GM13976 (cell line): ENCODE measurements around the gene CR1.
"Not testable (repeated sequence)": the region's sequence is repeated elsewhere in the genome, so short reads cannot be mapped to it uniquely, and the experiment has no call there.

Experiments
- DNase-seq: peaks from one replicate; pipeline ENCODE4 v3.0.0; 2012; ENCODE audit warnings: low spot score
- in situ Hi-C: fragments of 300-500 bp; cut with MboI; formaldehyde crosslinking; loops from one replicate; pipeline ENCODE4 v1.12.0; 2022; ENCODE audit warnings: low sequenced_read_pairs, mixed read lengths, inconsistent platforms; ENCODE audit not compliant: unreplicated experiment
- TF ChIP-seq, protein P1 (sequence below): IDR thresholded peaks from 2 replicates; pipeline ENCODE4 v1.5.1; 2012; ENCODE audit warnings: borderline replicate concordance, mild to moderate bottlenecking; ENCODE audit not compliant: insufficient read depth; ENCODE audit errors: extremely low read depth, missing control alignments, control extremely low read depth

The CR1 gene

DNA sequence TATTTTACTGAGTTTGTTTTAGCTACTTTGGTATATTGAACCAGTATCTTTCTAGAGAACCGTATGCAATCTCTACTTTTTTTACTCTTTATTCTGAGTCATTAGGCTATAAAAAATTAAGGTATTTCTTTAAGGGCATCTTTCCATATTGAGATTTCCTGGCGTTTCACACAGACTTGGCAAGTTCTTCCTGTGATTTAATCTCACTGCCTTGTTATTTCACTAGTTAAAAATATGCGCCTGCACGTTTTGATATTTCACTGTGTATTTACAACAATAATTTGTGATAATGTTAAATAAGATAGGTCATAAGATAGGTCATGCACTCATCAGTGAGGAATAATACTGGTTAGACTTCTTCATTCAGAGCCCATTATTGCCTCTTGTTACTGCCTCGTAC, 132.8 kb downstream of the CR1 start:
- no peak for DNase-seq
- in situ Hi-C loops: no loop called here
- TF ChIP-seq, protein P1, sequence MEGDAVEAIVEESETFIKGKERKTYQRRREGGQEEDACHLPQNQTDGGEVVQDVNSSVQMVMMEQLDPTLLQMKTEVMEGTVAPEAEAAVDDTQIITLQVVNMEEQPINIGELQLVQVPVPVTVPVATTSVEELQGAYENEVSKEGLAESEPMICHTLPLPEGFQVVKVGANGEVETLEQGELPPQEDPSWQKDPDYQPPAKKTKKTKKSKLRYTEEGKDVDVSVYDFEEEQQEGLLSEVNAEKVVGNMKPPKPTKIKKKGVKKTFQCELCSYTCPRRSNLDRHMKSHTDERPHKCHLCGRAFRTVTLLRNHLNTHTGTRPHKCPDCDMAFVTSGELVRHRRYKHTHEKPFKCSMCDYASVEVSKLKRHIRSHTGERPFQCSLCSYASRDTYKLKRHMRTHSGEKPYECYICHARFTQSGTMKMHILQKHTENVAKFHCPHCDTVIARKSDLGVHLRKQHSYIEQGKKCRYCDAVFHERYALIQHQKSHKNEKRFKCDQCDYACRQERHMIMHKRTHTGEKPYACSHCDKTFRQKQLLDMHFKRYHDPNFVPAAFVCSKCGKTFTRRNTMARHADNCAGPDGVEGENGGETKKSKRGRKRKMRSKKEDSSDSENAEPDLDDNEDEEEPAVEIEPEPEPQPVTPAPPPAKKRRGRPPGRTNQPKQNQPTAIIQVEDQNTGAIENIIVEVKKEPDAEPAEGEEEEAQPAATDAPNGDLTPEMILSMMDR: no peak

DNA sequence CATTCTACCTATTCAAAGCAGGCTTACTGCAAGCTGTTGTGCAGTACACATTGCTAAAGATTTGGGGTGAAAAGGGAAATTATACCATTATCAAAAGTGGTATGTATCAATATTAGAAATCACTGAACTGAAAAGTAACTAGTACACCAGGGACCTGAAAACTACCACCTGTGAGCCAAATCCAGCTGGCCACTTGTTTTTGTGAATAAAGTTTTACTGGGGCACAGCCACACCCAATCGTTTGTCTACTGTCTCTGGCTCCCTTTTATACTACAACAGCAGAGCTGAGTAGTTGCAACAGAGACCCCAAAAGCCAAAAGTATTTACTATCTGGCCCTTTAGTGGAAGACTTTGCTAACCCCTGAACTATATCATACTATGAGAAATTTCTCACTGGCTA, 135.2 kb downstream of the CR1 start:
- no peak for DNase-seq
- TF ChIP-seq, protein P1: no peak
- in situ Hi-C loops: no loop called here

DNA sequence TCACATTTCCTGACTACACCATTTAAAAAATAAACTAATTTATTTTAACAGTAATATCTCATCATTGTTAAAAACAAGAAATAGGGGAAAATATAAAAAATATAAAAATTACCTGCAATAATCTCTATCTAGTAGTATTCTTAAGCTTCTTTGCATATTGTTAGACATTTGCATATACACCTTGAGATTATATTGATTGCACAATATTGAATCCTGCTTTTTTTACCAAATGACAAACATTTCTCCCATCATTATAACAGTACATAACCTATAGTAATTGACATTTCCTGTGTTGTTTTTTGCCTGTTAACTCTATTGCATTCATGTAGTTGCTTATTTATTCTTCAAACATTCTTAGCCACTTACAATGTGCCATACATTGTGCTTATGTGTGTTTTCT, 137.3 kb downstream of the CR1 start:
- DNase-seq: no peak
- in situ Hi-C loops: no loop called here
- TF ChIP-seq, protein P1: no peak

DNA sequence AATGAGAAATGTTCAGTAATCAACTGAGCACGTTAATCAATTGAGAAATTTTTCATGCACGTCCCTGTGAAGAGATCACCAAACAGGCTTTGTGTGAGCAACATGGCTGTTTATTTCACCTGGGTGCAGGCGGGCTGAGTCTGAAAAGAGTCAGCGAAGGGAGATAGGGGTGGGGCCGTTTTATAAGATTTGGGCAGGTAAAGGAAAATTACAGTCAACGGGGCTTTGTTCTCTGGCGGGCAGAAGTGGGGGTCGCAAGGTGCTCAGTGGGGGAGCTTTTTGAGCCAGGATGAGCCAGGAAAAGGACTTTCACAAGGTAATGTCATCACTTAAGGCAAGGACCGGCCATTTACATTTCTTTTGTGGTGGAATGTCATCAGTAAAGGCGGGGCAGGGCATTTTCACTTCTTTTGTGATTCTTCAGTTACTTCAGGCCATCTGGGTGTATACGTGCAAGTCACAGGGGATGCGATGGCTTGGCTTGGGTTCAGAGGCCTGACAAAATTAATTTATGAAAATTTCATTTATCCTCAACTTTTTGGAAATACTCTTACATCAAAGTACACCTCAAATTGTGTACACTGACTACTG, 137.8 kb downstream of the CR1 start:
- in situ Hi-C loops, DNase-seq: not testable (repeated sequence)

DNA sequence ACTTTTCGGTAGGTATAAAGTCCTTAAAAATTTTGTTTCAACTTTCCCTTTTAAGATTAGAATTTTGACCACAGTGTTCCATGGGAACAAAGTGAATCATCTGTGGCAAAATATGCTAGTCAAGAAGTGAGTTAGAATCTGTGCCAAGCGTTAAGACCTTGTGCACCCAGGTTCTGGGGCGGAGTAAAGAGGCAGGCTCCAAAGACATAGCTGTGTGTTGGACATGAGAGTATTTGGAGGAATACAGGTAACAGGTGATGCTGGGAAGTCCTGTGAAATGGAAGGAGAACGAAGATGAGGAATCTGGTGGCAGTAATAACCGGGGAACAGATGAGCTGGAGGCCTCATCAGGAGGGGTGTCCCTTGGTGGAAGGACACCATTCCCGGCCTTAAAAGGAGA, 138.3 kb downstream of the CR1 start:
- in situ Hi-C loops, DNase-seq: not testable (repeated sequence)

DNA sequence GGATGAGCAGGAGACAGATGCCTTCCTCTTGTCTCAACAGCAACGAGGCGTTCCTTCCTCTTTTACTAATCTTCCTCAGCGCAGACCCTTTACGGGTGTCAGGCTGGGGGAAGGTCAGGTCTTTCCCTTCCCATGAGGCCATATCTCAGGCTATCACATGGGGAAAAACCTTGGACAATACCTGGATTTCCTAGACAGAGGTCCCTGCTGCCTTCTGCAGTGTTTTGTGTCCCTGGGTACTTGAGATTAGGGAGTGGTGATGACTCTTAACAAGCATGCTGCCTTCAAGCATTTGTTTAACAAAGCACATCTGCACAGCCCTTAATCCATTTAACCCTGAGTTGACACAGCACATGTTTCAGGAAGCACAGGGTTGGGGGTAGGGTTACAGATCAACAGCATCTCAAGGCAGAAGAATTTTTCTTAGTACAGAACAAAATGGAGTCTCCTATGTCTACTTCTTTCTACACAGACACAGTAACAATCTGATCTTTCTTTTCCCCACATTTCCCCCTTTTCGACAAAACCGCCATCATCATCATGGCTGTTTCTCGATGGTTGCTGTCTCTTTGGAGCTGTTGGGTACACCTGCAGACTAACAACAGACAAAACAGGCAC, 139.7 kb downstream of the CR1 start:
- in situ Hi-C loops, DNase-seq: not testable (repeated sequence)

DNA sequence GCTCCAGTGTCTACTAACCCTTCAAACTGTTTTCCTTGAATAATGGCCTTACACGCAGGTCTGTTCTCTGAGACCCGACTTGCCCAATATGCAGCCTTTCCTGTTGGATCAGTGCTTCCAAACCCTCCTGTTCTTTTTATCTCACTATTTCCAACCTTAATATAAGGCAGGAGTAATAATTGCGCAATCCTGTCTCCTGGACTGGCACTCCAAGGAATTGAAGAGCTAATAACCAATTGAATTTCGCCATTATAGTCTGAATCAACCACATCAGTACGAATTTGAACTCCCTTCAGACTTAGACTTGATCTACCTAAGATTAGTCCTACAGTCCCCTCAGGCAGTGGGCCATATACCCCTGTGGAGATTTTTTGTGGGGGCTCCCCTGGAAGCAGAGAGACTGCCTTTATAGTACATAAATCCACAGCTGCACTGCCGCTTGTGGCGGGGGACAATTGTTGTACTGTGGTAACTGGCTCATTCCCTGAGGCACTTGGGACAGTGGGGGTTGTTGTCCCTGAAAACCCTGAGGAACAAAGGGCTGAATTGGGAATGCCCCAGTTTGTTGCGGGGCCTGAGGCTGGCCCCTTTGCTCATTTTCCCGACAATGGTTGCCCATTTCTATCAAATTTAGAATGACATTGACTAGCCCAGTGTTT, 142.7 kb downstream of the CR1 start:
- in situ Hi-C loops, DNase-seq: not testable (repeated sequence)

DNA sequence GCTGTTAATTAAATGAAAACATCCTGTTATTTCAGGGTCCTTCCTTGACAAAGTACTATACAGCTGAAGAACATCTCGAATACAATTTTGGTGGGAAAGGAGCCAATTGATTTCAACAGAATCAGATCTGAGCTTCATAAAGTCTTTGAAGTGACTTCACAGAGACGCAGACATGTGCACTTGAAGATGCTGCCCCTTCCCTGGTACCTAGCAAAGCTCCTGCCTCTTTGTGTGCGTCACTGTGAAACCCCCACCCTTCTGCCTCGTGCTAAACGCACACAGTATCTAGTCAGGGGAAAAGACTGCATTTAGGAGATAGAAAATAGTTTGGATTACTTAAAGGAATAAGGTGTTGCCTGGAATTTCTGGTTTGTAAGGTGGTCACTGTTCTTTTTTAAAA, 143.4 kb downstream of the CR1 start:
- in situ Hi-C loops, DNase-seq: not testable (repeated sequence)

DNA sequence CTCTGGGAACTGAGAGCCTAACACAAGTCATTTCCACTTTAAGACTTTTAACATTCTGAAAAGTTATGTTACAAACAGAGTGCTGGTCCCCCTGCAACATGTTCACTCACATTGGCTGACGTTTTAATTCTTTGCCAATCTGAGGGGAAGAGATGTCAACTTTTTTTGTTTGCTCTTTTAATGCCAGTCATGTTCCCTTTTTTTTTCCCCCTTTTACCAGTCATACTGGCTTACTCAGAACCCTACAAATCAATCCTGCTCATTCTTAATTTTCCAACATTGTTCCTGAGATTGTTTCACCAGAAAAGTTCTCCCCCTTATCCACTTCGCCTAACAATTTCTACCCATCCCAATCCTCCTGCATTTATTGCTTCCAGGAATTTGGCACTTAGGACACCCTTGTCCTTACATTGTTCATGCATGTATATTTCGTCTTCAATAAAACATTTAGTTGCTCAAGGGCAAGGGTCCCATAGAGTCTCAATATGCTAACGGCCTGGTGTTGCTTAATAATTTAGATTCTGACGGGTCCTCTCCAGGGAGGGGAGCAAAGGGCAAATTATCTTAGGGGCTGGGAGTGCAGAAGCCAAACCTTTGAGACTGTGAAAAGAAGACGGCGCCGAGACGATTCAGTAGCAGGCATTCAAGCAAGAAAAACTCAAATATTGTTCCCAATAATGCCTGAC, 148.4 kb downstream of the CR1 start:
- TF ChIP-seq, protein P1: no peak
- in situ Hi-C loops: no loop called here
- no peak for DNase-seq
